GM12878 (cell line): ENCODE measurements around the gene ACTG1.

ENCODE experiments used
- CHD4 ChIP-seq: fragments of 200-600 bp; sonication (generic); IDR thresholded peaks from 2 replicates; pipeline ENCODE4 v1.6.1; 2016; ENCODE audit warnings: mild to moderate bottlenecking
- CTCF ChIP-seq, 3 experiments: IDR thresholded peaks in 2 of 3; conservative IDR thresholded peaks in 1 of 3; 2 replicates each; pipeline ENCODE4 v1.5.1; 2011; ENCODE audit warnings: low read depth in 3 of 3, low read length in 3 of 3, mild to moderate bottlenecking in 3 of 3, control low read depth in 2 of 3, moderate library complexity in 2 of 3, inconsistent platforms in 1 of 3, mixed read lengths in 1 of 3; ENCODE audit not compliant: control insufficient read depth in 2 of 3, insufficient read depth in 1 of 3; ENCODE audit errors: extremely low read depth in 1 of 3
- MAX ChIP-seq: IDR thresholded peaks from 2 replicates; pipeline ENCODE4 v1.6.1; 2012; ENCODE audit warnings: low read depth, low read length, improper control_type of control experiment
- MYC ChIP-seq: IDR thresholded peaks from 2 replicates; pipeline ENCODE4 v1.6.1; 2011; ENCODE audit warnings: mild to moderate bottlenecking, low read length, moderate library complexity, inconsistent platforms; ENCODE audit not compliant: insufficient read depth, insufficient replicate concordance, insufficient read length, severe bottlenecking
- POLR2A ChIP-seq: IDR thresholded peaks from 2 replicates; pipeline ENCODE4 v1.6.1; 2011; ENCODE audit warnings: low read depth, mild to moderate bottlenecking, low read length
- RAD21 ChIP-seq: IDR thresholded peaks from 2 replicates; pipeline ENCODE4 v1.6.1; 2011; ENCODE audit warnings: mild to moderate bottlenecking, low read depth, low read length, moderate library complexity; ENCODE audit not compliant: insufficient read depth
- RAD51 ChIP-seq: fragments of 450-650 bp; IDR thresholded peaks from 2 replicates; pipeline ENCODE4 v1.6.1; 2016; ENCODE audit warnings: moderate library complexity, mild to moderate bottlenecking, inconsistent platforms
- SREBF2 ChIP-seq: IDR thresholded peaks from 2 replicates; pipeline ENCODE4 v1.6.1; 2012; ENCODE audit warnings: mild to moderate bottlenecking, low read length
- ZBTB33 ChIP-seq: fragments of 450-650 bp; IDR thresholded peaks from 2 replicates; pipeline ENCODE4 v1.6.1; 2017; ENCODE audit warnings: mild to moderate bottlenecking
- ZNF24 ChIP-seq: fragments of 450-650 bp; IDR thresholded peaks from 2 replicates; pipeline ENCODE4 v1.6.1; 2017; ENCODE audit warnings: antibody characterized with exemption, mild to moderate bottlenecking
- TF ChIP-seq, protein P1 (sequence below): IDR thresholded peaks from 2 replicates; pipeline ENCODE4 v1.6.1; 2011; ENCODE audit warnings: borderline replicate concordance, low read depth, mild to moderate bottlenecking, moderate library complexity, mixed read lengths, low read length; ENCODE audit not compliant: insufficient read depth; ENCODE audit errors: extremely low read length
- TF ChIP-seq, protein P2 (sequence below): IDR thresholded peaks from 2 replicates; pipeline ENCODE4 v1.6.1; 2012; ENCODE audit warnings: mild to moderate bottlenecking, low read depth, low read length

DNA sequence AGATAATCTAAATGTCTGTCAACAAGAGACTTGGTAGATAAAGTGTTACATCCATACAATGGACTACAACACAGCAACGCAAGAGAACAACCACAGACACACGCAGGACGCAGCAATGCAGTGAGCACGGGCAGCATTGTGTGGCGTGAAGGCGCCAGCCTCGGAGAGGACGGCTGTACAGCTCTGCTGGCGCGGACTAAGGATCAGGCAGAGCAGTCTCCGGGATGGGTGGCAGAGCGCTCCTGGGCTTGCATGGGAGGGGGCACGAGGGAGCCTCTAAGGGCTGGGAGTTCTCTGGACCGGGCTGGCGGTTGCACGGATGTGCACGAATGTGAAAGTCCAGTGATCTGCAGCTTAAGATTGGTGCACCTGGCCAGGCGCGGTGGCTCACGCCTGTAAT, 34.5 kb downstream of the ACTG1 start:
- TF ChIP-seq CTCF (IDR thresholded peaks at IDR 0.05 in 2 of 3, conservative IDR thresholded peaks at IDR 0.05 in 1 of 3; ENCODE audit: control insufficient read depth in 2 of 3, extremely low read depth in 1 of 3, insufficient read depth in 1 of 3, low read depth in 3 of 3, low read length in 3 of 3) (no peak), MAX (no peak), ZNF24 (no peak), ZBTB33 (no peak), MYC (no peak), RAD21 (no peak), CHD4 (no peak), SREBF2 (no peak), POLR2A (no peak), RAD51 (no peak)
- TF ChIP-seq, protein P1, sequence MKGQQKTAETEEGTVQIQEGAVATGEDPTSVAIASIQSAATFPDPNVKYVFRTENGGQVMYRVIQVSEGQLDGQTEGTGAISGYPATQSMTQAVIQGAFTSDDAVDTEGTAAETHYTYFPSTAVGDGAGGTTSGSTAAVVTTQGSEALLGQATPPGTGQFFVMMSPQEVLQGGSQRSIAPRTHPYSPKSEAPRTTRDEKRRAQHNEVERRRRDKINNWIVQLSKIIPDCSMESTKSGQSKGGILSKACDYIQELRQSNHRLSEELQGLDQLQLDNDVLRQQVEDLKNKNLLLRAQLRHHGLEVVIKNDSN = no peak
- TF ChIP-seq, protein P2, sequence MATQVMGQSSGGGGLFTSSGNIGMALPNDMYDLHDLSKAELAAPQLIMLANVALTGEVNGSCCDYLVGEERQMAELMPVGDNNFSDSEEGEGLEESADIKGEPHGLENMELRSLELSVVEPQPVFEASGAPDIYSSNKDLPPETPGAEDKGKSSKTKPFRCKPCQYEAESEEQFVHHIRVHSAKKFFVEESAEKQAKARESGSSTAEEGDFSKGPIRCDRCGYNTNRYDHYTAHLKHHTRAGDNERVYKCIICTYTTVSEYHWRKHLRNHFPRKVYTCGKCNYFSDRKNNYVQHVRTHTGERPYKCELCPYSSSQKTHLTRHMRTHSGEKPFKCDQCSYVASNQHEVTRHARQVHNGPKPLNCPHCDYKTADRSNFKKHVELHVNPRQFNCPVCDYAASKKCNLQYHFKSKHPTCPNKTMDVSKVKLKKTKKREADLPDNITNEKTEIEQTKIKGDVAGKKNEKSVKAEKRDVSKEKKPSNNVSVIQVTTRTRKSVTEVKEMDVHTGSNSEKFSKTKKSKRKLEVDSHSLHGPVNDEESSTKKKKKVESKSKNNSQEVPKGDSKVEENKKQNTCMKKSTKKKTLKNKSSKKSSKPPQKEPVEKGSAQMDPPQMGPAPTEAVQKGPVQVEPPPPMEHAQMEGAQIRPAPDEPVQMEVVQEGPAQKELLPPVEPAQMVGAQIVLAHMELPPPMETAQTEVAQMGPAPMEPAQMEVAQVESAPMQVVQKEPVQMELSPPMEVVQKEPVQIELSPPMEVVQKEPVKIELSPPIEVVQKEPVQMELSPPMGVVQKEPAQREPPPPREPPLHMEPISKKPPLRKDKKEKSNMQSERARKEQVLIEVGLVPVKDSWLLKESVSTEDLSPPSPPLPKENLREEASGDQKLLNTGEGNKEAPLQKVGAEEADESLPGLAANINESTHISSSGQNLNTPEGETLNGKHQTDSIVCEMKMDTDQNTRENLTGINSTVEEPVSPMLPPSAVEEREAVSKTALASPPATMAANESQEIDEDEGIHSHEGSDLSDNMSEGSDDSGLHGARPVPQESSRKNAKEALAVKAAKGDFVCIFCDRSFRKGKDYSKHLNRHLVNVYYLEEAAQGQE = no peak
